HL-60 (cell line): ENCODE results near the gene SPG11.
"Not testable (repeated sequence)": the region's sequence is repeated elsewhere in the genome, so short reads cannot be mapped to it uniquely, and the experiment has no call there.

Experiments used
- DNase-seq, 2 experiments: peaks; one replicate each; pipeline ENCODE4 v3.0.0-alpha.2; 2010 to 2020; ENCODE audit warnings: low read depth in 1 of 2, low spot score in 1 of 2
- H3K27ac ChIP-seq: fragments of 250-450 bp; sonication (Bioruptor Pico); replicated peaks from 2 replicates; pipeline ENCODE4 v1.5.1; 2020; ENCODE audit warnings: mild to moderate bottlenecking, moderate library complexity
- H3K27me3 ChIP-seq: fragments of 250-450 bp; sonication (Bioruptor Pico); 2 replicates; pipeline ENCODE4 v1.5.1; 2021; ENCODE audit warnings: mild to moderate bottlenecking, moderate library complexity; ENCODE audit not compliant: insufficient read depth, poor library complexity, severe bottlenecking
- H3K4me3 ChIP-seq: replicated peaks from 2 replicates; pipeline ENCODE4 v1.5.1; 2011; ENCODE audit warnings: mild to moderate bottlenecking, control low read depth, low read length; ENCODE audit not compliant: insufficient read depth
- GABPA ChIP-seq: IDR thresholded peaks from 2 replicates; pipeline ENCODE4 v1.6.1; 2012; ENCODE audit warnings: low read depth
- POLR2AphosphoS5 ChIP-seq: IDR thresholded peaks from 2 replicates; pipeline ENCODE4 v1.6.1; 2012; ENCODE audit warnings: low read depth
- SPI1 ChIP-seq: IDR thresholded peaks from 2 replicates; pipeline ENCODE4 v1.6.1; 2012; ENCODE audit warnings: low read depth, mild to moderate bottlenecking, borderline replicate concordance
- TF ChIP-seq, protein P1 (sequence below): IDR thresholded peaks from one replicate; pipeline ENCODE4 v1.5.1; 2011; ENCODE audit warnings: low read length, control low read depth, inconsistent platforms; ENCODE audit not compliant: insufficient read depth
- TF ChIP-seq, protein P2 (sequence below): IDR thresholded peaks from 2 replicates; pipeline ENCODE4 v1.6.1; 2012; ENCODE audit warnings: low read depth; ENCODE audit not compliant: insufficient replicate concordance

SPG11 gene

DNA sequence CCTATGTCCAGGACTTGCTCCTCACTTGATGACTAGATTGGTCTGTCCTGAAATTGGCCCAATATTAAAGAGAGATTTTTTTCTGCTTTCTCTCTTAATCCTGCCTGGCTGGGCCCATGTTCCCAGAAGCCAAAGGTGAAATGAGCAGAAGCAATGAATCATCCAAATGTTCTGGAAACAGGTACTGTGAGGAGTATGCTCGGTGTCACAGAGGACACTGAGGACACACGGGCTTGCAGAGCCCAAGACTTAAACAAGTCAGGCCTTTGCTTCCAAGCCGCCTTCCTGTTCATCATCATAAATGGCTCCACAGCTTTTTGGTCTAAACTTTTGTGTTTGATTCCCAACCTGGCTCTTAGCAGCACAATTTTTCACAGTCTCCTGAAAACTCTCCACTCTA is 95.1 kb downstream of the SPG11 start:
- TF ChIP-seq GABPA, result no peak
- TF ChIP-seq, protein P1, sequence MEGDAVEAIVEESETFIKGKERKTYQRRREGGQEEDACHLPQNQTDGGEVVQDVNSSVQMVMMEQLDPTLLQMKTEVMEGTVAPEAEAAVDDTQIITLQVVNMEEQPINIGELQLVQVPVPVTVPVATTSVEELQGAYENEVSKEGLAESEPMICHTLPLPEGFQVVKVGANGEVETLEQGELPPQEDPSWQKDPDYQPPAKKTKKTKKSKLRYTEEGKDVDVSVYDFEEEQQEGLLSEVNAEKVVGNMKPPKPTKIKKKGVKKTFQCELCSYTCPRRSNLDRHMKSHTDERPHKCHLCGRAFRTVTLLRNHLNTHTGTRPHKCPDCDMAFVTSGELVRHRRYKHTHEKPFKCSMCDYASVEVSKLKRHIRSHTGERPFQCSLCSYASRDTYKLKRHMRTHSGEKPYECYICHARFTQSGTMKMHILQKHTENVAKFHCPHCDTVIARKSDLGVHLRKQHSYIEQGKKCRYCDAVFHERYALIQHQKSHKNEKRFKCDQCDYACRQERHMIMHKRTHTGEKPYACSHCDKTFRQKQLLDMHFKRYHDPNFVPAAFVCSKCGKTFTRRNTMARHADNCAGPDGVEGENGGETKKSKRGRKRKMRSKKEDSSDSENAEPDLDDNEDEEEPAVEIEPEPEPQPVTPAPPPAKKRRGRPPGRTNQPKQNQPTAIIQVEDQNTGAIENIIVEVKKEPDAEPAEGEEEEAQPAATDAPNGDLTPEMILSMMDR, result no peak
- TF ChIP-seq, protein P2, sequence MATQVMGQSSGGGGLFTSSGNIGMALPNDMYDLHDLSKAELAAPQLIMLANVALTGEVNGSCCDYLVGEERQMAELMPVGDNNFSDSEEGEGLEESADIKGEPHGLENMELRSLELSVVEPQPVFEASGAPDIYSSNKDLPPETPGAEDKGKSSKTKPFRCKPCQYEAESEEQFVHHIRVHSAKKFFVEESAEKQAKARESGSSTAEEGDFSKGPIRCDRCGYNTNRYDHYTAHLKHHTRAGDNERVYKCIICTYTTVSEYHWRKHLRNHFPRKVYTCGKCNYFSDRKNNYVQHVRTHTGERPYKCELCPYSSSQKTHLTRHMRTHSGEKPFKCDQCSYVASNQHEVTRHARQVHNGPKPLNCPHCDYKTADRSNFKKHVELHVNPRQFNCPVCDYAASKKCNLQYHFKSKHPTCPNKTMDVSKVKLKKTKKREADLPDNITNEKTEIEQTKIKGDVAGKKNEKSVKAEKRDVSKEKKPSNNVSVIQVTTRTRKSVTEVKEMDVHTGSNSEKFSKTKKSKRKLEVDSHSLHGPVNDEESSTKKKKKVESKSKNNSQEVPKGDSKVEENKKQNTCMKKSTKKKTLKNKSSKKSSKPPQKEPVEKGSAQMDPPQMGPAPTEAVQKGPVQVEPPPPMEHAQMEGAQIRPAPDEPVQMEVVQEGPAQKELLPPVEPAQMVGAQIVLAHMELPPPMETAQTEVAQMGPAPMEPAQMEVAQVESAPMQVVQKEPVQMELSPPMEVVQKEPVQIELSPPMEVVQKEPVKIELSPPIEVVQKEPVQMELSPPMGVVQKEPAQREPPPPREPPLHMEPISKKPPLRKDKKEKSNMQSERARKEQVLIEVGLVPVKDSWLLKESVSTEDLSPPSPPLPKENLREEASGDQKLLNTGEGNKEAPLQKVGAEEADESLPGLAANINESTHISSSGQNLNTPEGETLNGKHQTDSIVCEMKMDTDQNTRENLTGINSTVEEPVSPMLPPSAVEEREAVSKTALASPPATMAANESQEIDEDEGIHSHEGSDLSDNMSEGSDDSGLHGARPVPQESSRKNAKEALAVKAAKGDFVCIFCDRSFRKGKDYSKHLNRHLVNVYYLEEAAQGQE, result no peak
- TF ChIP-seq POLR2AphosphoS5, result no peak
- no peak for TF ChIP-seq SPI1
- H3K4me3 ChIP-seq, result no peak overlapping the region
- DNase-seq, result no peak
- no peaks in the 10 kb centered on the region for H3K27me3 ChIP-seq
- no peak overlapping the region for H3K27ac ChIP-seq

DNA sequence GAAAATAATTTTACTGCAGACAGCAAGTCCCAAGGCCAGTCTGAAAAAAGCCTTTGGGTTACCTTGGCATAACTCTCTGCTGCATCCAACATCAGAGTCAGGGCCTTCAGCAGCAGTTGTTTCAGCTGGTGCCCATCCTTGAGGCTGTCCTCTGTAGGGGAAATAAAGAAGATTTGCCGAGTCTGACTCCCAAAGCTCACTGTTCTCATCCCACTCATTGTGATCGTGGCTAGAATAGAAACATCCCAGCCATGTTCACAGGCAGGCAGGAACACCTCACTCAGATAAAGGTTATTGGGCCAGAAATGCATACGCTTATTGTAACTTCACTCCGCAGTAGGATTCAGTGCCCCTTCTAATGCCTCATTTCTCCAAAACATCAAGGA is 97.3 kb downstream of the SPG11 start:
- TF ChIP-seq, protein P1, result no peak
- TF ChIP-seq, protein P2, result no peak
- TF ChIP-seq GABPA, result no peak
- TF ChIP-seq SPI1, result no peak
- no peak; the same call in 1 of the 2 replicates for TF ChIP-seq POLR2AphosphoS5
- H3K27me3 ChIP-seq, result no peaks in the 10 kb centered on the region
- no peak for DNase-seq
- H3K27ac ChIP-seq, result no peak overlapping the region
- H3K4me3 ChIP-seq, result no peak overlapping the region

DNA sequence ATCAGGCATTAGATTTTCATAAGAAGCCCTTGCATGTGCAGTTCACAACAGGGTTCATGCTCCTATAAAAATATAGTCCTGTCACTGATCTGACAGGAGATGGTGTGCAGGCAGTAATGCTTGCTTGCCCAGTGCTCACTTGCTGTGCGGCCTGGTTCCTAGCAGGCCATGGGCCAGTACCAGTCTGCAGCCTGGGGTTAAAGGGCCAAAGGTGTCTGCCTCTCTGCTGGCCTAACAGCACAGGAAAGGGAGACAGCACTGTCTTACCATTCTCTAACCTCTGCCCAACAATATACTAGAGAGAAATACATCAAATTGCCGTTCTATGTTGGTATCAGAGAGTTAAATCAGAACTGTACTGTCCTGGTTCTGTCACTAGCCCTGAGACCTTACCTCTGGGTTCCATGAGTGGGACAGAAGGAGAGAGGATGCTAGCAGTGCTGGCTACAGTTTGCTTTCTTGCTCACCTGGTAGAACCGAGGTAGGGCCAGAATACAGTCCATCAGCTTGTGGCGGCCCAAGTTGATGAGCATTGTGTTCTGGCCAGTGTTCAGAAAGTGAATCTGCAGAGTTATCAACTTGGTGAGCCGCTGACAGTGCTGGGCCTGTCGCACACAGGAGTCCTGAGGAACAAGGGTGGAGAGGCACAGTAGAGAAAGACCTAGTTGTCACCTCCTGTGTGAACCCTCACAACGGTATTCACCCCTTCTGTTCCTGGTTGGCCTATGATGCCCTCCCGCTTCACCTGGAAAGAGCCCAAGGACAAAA is 97.9 kb downstream of the SPG11 start:
- no peak for DNase-seq
- no peaks in the 10 kb centered on the region for H3K27me3 ChIP-seq
- H3K27ac ChIP-seq, result no peak overlapping the region
- TF ChIP-seq GABPA, result no peak
- TF ChIP-seq POLR2AphosphoS5, result peak; percentile 33; the same call in 1 of the 2 replicates
- no peak overlapping the region for H3K4me3 ChIP-seq

DNA sequence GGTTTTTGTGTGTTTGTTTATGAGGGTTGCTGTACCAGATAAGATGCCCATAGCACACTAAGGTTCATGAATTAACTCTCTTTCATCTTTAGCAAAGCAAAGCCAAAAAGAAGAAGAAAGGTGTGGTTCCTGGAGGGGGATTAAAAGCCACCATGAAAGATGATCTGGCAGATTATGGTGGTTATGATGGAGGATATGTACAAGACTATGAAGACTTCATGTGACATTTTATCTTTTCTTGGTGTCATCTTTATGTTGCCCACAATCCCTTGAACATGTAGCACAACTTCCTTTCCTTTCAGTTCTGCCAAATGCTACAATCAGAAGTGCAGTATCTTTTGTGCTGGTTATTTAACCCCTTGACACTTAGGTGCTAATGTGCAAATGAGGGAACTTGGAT is 102.5 kb downstream of the SPG11 start:
- not testable (repeated sequence) for H3K4me3 ChIP-seq, DNase-seq, H3K27ac ChIP-seq, H3K27me3 ChIP-seq
